Astrocyte (in vitro differentiated cells and primary cell): ENCODE results near the gene PSRC1.
"Not testable (repeated sequence)": the region's sequence is repeated elsewhere in the genome, so short reads cannot be mapped to it uniquely, and the experiment has no call there.

Source experiments
- EZH2 ChIP-seq: IDR thresholded peaks from 2 replicates; pipeline ENCODE4 v1.6.1; 2012; ENCODE audit warnings: mild to moderate bottlenecking, low read length, inconsistent platforms; ENCODE audit not compliant: insufficient read depth
- TF ChIP-seq, protein P1 (sequence below): IDR thresholded peaks from 2 replicates; pipeline ENCODE4 v1.5.1; 2011; ENCODE audit warnings: low read depth, mild to moderate bottlenecking, inconsistent platforms, low read length, moderate library complexity; ENCODE audit not compliant: insufficient read depth

DNA sequence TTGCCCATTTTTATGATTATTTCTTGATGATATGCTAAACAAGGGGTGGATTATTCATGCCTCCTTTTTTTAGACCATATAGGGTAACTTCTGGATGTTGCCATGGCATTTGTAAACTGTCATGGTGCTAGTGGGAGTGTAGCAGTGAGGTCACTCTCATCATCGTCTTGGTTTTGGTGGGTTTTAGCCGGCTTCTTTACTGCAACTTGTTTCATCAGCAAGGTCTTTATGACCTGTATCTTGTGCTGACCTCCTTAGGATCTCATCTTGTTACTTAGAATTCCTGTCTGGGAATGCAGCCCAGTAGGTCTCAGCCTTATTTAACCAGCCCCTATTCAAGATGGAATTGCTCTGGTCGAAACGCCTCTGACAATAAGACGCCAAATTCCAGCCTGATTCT lies 3.8 kb upstream of the PSRC1 start:
- TF ChIP-seq, protein P1, sequence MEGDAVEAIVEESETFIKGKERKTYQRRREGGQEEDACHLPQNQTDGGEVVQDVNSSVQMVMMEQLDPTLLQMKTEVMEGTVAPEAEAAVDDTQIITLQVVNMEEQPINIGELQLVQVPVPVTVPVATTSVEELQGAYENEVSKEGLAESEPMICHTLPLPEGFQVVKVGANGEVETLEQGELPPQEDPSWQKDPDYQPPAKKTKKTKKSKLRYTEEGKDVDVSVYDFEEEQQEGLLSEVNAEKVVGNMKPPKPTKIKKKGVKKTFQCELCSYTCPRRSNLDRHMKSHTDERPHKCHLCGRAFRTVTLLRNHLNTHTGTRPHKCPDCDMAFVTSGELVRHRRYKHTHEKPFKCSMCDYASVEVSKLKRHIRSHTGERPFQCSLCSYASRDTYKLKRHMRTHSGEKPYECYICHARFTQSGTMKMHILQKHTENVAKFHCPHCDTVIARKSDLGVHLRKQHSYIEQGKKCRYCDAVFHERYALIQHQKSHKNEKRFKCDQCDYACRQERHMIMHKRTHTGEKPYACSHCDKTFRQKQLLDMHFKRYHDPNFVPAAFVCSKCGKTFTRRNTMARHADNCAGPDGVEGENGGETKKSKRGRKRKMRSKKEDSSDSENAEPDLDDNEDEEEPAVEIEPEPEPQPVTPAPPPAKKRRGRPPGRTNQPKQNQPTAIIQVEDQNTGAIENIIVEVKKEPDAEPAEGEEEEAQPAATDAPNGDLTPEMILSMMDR = not testable (repeated sequence)
- TF ChIP-seq EZH2 = not testable (repeated sequence)
